Stimulated activated CD4-positive, alpha-beta T cell treated with anti-CD3 and anti-CD28 coated beads, Interleukin-2, amount 100 ng/mL, for 48 hours (primary cell): ENCODE measurements around the gene KLF16.

Experiments used
- DNase-seq, 2 donors: peaks; one replicate each; pipeline ENCODE4 v3.0.0-alpha.2; 2020

Gene KLF16

GRCh38 chr19:1818549-1819195 is 44.7 kb downstream of the KLF16 start:
- no peak for DNase-seq

GRCh38 chr19:1817553-1818179 is 45.7 kb downstream of the KLF16 start:
- DNase-seq, result no peak

- no peak for DNase-seq
Observed at GRCh38 chr19:1816530-1817298, 46.7 kb downstream of the KLF16 start.

- DNase-seq, result no peak
Observed at GRCh38 chr19:1815605-1816529, 47.5 kb downstream of the KLF16 start.

- DNase-seq, result no peak
Observed at GRCh38 chr19:1814833-1815604, 48.4 kb downstream of the KLF16 start.

- no peak for DNase-seq
Observed at GRCh38 chr19:1814391-1814790, 49.0 kb downstream of the KLF16 start.

GRCh38 chr19:1813192-1814182 is 49.9 kb downstream of the KLF16 start:
- no peak for DNase-seq

- DNase-seq, result peak; percentile 78 to 79
Observed at GRCh38 chr19:1812426-1813191, 50.8 kb downstream of the KLF16 start.

GRCh38 chr19:1811942-1812425 is 51.4 kb downstream of the KLF16 start, which contains the start of gene ATP8B3:
ATP8B3 (minus strand) TSS chr19:1812276; CDS start chr19:1811736, 540 bp downstream.
- DNase-seq, result no peak

- DNase-seq, result peak; percentile 41 to 52
Observed at GRCh38 chr19:1811472-1811894, 51.9 kb downstream of the KLF16 start.

- DNase-seq, result no peak
Observed at GRCh38 chr19:1810439-1811160, 52.8 kb downstream of the KLF16 start.

GRCh38 chr19:1809678-1810077 is 53.7 kb downstream of the KLF16 start:
- DNase-seq, result no peak

GRCh38 chr19:1808395-1808731 is 55.0 kb downstream of the KLF16 start:
- no peak for DNase-seq

GRCh38 chr19:1807695-1808394 is 55.5 kb downstream of the KLF16 start:
- DNase-seq, result no peak

GRCh38 chr19:1807030-1807694 is 56.2 kb downstream of the KLF16 start:
- no peak for DNase-seq

GRCh38 chr19:1806184-1807029 is 57.0 kb downstream of the KLF16 start:
- no peak for DNase-seq
